Measurements from ENCODE around the gene TMEM92. TPM values are rescaled to one million over a fixed set of nuclear protein-coding genes. Genes with fewer than 3 reads are reported as not detected.
"Not testable (repeated sequence)": the region's sequence is repeated elsewhere in the genome, so short reads cannot be mapped to it uniquely, and the experiment has no call there.

Gene TMEM92
- total RNA-seq, 1 donor from 2014 or later, result 11.3 TPM

DNA sequence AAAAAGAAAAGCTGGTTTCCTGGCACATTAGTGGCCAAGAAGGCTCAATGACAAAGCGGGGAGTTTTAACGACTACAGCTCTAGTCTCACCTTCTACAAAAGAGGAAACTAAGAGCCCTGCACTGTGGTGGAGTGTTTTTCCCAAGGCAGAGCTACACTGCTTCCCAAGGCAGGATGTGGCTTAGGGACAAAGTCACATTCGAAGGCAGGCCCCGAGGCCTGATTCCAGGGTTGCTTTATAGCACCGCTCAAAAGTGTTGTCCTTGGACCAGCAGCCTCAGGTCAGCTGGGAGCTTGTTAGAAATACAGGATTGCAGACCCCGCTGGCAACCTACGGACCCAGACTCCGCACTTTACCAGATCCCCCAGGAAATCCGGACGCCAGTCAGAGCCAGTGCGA is 23.8 kb downstream of the TMEM92 start:
- no peak overlapping the region for H3K4me3 ChIP-seq
- H3K36me3 ChIP-seq, result no peaks in the 10 kb centered on the region
- ATAC-seq, result no peak
- H3K27ac ChIP-seq, result no peak overlapping the region
- no peaks in the 10 kb centered on the region for H3K4me1 ChIP-seq
- no peak for DNase-seq
- H3K27me3 ChIP-seq, result no peaks in the 10 kb centered on the region
- H3K9me3 ChIP-seq, result no peaks in the 10 kb centered on the region
- TF ChIP-seq, protein P1, sequence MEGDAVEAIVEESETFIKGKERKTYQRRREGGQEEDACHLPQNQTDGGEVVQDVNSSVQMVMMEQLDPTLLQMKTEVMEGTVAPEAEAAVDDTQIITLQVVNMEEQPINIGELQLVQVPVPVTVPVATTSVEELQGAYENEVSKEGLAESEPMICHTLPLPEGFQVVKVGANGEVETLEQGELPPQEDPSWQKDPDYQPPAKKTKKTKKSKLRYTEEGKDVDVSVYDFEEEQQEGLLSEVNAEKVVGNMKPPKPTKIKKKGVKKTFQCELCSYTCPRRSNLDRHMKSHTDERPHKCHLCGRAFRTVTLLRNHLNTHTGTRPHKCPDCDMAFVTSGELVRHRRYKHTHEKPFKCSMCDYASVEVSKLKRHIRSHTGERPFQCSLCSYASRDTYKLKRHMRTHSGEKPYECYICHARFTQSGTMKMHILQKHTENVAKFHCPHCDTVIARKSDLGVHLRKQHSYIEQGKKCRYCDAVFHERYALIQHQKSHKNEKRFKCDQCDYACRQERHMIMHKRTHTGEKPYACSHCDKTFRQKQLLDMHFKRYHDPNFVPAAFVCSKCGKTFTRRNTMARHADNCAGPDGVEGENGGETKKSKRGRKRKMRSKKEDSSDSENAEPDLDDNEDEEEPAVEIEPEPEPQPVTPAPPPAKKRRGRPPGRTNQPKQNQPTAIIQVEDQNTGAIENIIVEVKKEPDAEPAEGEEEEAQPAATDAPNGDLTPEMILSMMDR (IDR thresholded peaks at IDR 0.05), result no peak
- intact Hi-C loops (cut with DNase I), result loop anchor here (5.0 kb wide), 1 partner anchor 96 kb away; the partner anchor contains the start of gene COL1A1

DNA sequence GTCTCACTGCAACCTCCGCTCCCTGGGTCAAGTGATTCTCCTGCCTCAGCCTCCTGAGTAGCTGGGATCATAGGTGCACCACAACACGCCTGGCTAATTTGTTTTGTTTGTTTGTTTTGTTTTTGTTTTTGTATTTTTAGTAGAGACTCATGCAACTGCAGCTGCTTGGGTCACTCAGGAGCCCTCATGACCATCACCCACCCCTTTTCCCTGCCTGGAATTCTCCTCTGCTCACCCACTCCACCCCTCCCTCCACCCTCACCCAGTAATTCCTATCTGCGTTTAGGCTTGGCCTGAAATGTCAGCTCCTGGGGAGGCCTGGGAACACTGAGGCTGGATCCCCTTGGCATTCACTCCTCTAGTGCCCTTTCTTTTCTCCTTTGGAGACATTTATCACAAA is 25.5 kb downstream of the TMEM92 start:
- intact Hi-C loops (cut with DNase I), result loop anchor here (5.0 kb wide), 1 partner anchor 97 kb away; the partner anchor contains the start of gene COL1A1

GRCh38 chr17:50300824-50301223 is 26.6 kb downstream of the TMEM92 start:
- intact Hi-C loops (cut with DNase I); H3K27me3 ChIP-seq; H3K9me3 ChIP-seq; H3K4me3 ChIP-seq; DNase-seq; ATAC-seq; H3K4me1 ChIP-seq; H3K27ac ChIP-seq; H3K36me3 ChIP-seq: not testable (repeated sequence)

More for the DNA sequence above, 25.5 kb downstream of the TMEM92 start:
- Histone ChIP-seq H3K4me1 (peaks cover 3% of the 10 kb centered on the region), H3K9me3 (no peaks in the 10 kb centered on the region), H3K4me3 (no peak overlapping the region), H3K27ac (no peak overlapping the region), H3K36me3 (no peaks in the 10 kb centered on the region), H3K27me3 (no peaks in the 10 kb centered on the region)
- DNase-seq (no peak), ATAC-seq (no peak)
- TF ChIP-seq, protein P1 (IDR thresholded peaks at IDR 0.05), result no peak

DNA sequence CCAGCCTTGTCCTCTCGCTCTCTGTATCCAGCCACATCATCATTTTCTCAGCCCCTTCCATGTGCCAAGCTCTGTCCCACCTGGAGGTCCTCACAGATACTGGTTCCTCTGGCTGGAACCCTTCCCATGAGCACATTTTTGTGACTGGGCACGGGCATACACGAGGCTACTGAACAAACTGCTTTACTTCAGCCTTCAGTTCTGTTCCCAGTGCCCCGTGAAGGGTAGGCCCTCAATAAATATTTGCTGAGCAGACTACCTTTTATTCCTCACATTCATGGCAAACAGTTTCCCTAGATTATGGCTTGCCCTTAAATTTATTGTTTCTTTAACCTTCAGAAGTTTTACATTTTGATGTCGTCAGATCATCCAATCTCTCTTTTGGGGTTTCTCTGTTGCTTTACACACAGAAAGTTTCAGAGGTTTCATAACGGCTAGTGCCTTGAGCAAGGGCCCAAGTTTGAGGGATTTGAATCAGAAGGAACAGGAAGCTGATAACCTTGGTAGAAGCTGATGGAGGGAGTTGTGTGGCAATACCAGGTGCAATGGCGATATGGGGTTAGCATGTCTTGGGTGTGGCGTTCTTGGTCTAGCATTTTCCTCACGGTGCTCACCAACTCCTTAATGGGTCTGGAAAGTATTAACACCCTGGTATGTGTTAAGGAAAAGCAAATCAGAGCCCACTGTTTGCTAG is 27.8 kb downstream of the TMEM92 start:
- DNase-seq (no peak), ATAC-seq (no peak)
- no peak overlapping the region for H3K4me3 ChIP-seq
- no peaks in the 10 kb centered on the region for H3K27me3 ChIP-seq
- TF ChIP-seq, protein P1 (IDR thresholded peaks at IDR 0.05), result no peak
- no peaks in the 10 kb centered on the region for H3K36me3 ChIP-seq
- intact Hi-C loops (cut with DNase I), result no loop called here
- peaks cover 6% of the 10 kb centered on the region for H3K4me1 ChIP-seq
- no peak overlapping the region for H3K27ac ChIP-seq
- no peaks in the 10 kb centered on the region for H3K9me3 ChIP-seq

GRCh38 chr17:50303051-50303450 is 28.8 kb downstream of the TMEM92 start:
- Histone ChIP-seq H3K9me3 (no peaks in the 10 kb centered on the region), H3K4me3 (no peak overlapping the region), H3K4me1 (peaks cover 6% of the 10 kb centered on the region), H3K27ac (no peak overlapping the region), H3K27me3 (no peaks in the 10 kb centered on the region), H3K36me3 (no peaks in the 10 kb centered on the region)
- DNase-seq (no peak), ATAC-seq (no peak)
- TF ChIP-seq, protein P1 (IDR thresholded peaks at IDR 0.05), result no peak
- intact Hi-C loops (cut with DNase I), result no loop called here

GRCh38 chr17:50303596-50303995 is 29.3 kb downstream of the TMEM92 start:
- no peaks in the 10 kb centered on the region for H3K27me3 ChIP-seq
- no peaks in the 10 kb centered on the region for H3K36me3 ChIP-seq
- TF ChIP-seq, protein P1 (IDR thresholded peaks at IDR 0.05), result no peak
- no peaks in the 10 kb centered on the region for H3K9me3 ChIP-seq
- ATAC-seq (no peak), DNase-seq (no peak)
- no peak overlapping the region for H3K4me3 ChIP-seq
- peaks cover 6% of the 10 kb centered on the region for H3K4me1 ChIP-seq
- intact Hi-C loops (cut with DNase I), result no loop called here
- no peak overlapping the region for H3K27ac ChIP-seq

All from upper lobe of right lung (tissue), 1 donor.